ENCODE data around the gene HLA-DMB.

HLA-DMB gene

DNA sequence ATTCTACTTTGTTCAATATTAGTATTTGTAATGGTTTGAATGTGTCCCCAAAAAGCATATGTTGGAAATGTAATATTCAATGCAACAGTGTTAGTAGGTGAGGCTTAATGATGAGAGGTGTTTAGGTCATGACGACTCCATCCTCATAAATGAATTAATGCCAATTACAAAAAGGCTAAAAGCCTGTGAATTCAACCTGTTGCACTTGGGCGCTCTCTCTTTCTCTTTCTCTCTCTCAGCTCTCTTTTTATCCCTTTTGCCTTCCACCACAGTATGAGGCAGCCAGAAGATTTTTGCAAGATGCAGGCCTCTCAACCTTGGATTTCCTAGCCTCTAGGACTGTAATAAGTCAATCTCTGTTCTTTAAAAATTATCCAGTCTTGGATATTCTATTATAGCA is 52.3 kb downstream of the HLA-DMB start:
- H3K4me3 ChIP-seq (replicated peaks; ENCODE audit: low read depth, low read length), result no peak overlapping the region

DNA sequence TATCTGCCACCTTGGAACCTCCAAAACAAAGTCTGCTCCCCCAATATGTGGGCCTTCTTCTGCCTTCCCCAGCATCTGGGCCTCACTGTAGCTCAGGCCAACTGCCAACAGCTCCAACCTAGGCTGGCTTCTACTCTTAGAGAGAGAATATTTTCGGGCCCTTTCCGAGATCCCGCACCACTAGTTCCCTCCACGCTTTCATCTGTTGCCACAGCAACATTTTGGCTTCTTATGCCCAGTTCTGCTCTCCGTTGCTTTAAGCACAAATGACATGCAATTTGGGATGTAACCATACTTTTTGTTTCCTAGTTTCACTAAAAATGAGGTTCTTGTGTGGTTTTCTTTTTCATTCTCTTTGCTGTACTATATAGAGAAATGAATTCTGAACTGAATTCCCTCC is 53.2 kb downstream of the HLA-DMB start:
- TF ChIP-seq, protein P1, sequence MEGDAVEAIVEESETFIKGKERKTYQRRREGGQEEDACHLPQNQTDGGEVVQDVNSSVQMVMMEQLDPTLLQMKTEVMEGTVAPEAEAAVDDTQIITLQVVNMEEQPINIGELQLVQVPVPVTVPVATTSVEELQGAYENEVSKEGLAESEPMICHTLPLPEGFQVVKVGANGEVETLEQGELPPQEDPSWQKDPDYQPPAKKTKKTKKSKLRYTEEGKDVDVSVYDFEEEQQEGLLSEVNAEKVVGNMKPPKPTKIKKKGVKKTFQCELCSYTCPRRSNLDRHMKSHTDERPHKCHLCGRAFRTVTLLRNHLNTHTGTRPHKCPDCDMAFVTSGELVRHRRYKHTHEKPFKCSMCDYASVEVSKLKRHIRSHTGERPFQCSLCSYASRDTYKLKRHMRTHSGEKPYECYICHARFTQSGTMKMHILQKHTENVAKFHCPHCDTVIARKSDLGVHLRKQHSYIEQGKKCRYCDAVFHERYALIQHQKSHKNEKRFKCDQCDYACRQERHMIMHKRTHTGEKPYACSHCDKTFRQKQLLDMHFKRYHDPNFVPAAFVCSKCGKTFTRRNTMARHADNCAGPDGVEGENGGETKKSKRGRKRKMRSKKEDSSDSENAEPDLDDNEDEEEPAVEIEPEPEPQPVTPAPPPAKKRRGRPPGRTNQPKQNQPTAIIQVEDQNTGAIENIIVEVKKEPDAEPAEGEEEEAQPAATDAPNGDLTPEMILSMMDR (IDR thresholded peaks at IDR 0.05; ENCODE audit: low read depth, low read length, missing control alignments), result no peak
- DNase-seq (ENCODE audit: extremely low read depth, low read depth), result no peak
- no peak overlapping the region for H3K4me3 ChIP-seq (replicated peaks; ENCODE audit: low read depth, low read length)

More for the DNA sequence above, 52.3 kb downstream of the HLA-DMB start:
- DNase-seq (ENCODE audit: extremely low read depth, low read depth), result no peak
- TF ChIP-seq, protein P1 (IDR thresholded peaks at IDR 0.05; ENCODE audit: low read depth, low read length, missing control alignments), result no peak

DNA sequence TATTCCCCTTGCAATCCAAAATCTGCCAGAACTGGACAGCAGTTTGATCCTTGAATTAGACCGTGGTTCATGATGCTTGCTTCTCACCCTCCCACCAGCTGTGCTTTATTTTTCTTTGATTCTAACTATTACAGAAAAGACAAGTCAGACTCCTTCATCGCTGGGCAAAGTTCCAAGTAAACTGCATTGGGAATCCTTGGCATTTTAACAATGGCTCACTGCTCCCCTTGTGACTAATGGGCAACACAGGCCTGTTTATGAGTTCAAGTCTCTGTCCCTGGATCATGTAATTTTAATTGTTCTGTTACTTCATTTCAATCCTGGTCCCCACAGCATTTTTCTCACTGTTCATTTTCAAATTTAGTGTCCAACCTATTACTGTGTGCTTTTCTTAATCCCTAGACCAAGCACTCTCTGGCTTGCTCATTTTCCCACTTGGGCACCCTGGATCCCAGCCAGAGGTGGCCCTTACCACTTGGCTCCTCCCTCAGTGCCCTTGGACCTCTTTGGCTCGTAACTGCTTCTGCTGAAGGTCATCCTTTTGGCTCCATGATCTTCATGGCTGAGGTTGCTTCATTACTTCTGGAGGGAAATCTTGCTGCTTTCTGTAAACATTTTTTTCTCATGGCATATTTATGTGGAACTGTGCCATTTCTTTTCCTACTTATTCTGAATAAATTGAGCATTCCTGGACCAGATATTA is 54.0 kb downstream of the HLA-DMB start:
- no peak overlapping the region for H3K4me3 ChIP-seq (replicated peaks; ENCODE audit: low read depth, low read length)
- peak; percentile 24 for DNase-seq (ENCODE audit: extremely low read depth, low read depth)
- TF ChIP-seq, protein P1 (IDR thresholded peaks at IDR 0.05; ENCODE audit: low read depth, low read length, missing control alignments), result no peak

DNA sequence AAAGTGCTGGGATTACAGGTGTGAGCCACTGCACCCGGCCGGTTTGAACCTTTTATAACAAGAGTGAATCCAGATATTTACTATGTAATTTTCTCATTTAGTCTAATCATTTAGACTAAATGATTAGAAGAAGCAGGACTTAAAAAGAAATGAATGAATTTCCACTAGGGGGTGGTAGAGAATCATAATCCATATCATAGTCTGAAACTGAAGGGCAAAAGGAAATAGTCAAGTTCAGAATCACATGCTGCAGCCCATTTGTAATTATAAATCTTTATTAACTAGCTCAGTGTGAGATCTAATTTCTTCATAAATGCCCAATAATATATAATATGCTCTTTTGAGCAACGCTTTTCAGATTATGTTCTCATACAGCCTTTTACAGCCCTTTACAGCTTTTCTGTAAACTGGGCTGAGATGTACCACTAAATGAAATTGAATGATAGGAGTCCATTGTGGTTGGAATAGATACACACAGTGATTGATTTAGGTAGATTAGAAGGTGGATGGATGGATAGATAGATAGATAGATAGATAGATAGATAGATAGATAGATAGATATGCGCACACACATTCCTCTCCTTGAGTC is 55.0 kb downstream of the HLA-DMB start:
- H3K4me3 ChIP-seq (replicated peaks; ENCODE audit: low read depth, low read length), result no peak overlapping the region
- TF ChIP-seq, protein P1 (IDR thresholded peaks at IDR 0.05; ENCODE audit: low read depth, low read length, missing control alignments), result peak; percentile 20
- DNase-seq (ENCODE audit: extremely low read depth, low read depth), result peak; percentile 45

Data from HFF-Myc (cell line).